Measurements from ENCODE around the gene ITGA1.

GRCh38 chr5:52864884-52865283, 77.2 kb downstream of the ITGA1 start:
- TF ChIP-seq BACH2 (CRISPR knock-in tag; IDR thresholded peaks at IDR 0.05; ENCODE audit: borderline replicate concordance) (no peak), ZFP30 (CRISPR knock-in tag; IDR thresholded peaks at IDR 0.05) (no peak), ZNF8 (CRISPR knock-in tag; IDR thresholded peaks at IDR 0.05) (no peak), OSR1 (CRISPR knock-in tag; IDR thresholded peaks at IDR 0.05) (no peak), ZC3H10 (CRISPR knock-in tag; IDR thresholded peaks at IDR 0.05) (no peak), TOX (CRISPR knock-in tag; IDR thresholded peaks at IDR 0.05; ENCODE audit: borderline replicate concordance) (no peak), PATZ1 (CRISPR knock-in tag; IDR thresholded peaks at IDR 0.05; ENCODE audit: borderline replicate concordance) (no peak)

Measured in SK-N-SH treated with all-trans-retinoic acid at 6 μM for 48 hours (cell line).